ENCODE results near the gene IGF1.

Gene IGF1

GRCh38 chr12:102480406-102480805 is at the start of gene IGF1:
TSS of gene IGF1 (minus strand) at chr12:102480563. CDS start at chr12:102480381, 182 bp downstream.
- no peak for DNase-seq (ENCODE audit: low spot score)

GRCh38 chr12:102528111-102528510 is 47.7 kb upstream of the IGF1 start:
- FAIRE-seq (no peak), DNase-seq (ENCODE audit: low spot score) (no peak)

More at GRCh38 chr12:102480406-102480805, at the start of gene IGF1:
- no peak for FAIRE-seq

- no peak for DNase-seq (ENCODE audit: low spot score)
- no peak for FAIRE-seq
These were observed 46.9 kb upstream of the IGF1 start for GRCh38 chr12:102527171-102527720.

GRCh38 chr12:102526656-102527055 is 46.3 kb upstream of the IGF1 start:
- FAIRE-seq (no peak), DNase-seq (ENCODE audit: low spot score) (no peak)

- DNase-seq (ENCODE audit: low spot score) (no peak), FAIRE-seq (no peak)
These were observed 42.4 kb upstream of the IGF1 start for GRCh38 chr12:102522768-102523167.

GRCh38 chr12:102521662-102522277 is 41.4 kb upstream of the IGF1 start:
- FAIRE-seq (no peak), DNase-seq (ENCODE audit: low spot score) (no peak)

- no peak for FAIRE-seq
- DNase-seq (ENCODE audit: low spot score), result no peak
These were observed 38.5 kb upstream of the IGF1 start for GRCh38 chr12:102518871-102519270.

GRCh38 chr12:102514696-102515095 is 34.3 kb upstream of the IGF1 start:
- DNase-seq (ENCODE audit: low spot score) (no peak), FAIRE-seq (no peak)

GRCh38 chr12:102513739-102514138 is 33.4 kb upstream of the IGF1 start:
- DNase-seq (ENCODE audit: low spot score) (no peak), FAIRE-seq (no peak)

- DNase-seq (ENCODE audit: low spot score) (no peak), FAIRE-seq (no peak)
These were observed 32.9 kb upstream of the IGF1 start for GRCh38 chr12:102513272-102513671.

- no peak for FAIRE-seq
- DNase-seq (ENCODE audit: low spot score), result no peak
These were observed 32.2 kb upstream of the IGF1 start for GRCh38 chr12:102512523-102512922.

GRCh38 chr12:102511575-102511974 is 31.2 kb upstream of the IGF1 start:
- FAIRE-seq, result no peak
- no peak for DNase-seq (ENCODE audit: low spot score)

- FAIRE-seq (no peak), DNase-seq (ENCODE audit: low spot score) (no peak)
These were observed 30.1 kb upstream of the IGF1 start for GRCh38 chr12:102510463-102510862.

- no peak for FAIRE-seq
- no peak for DNase-seq (ENCODE audit: low spot score)
These were observed 29.7 kb upstream of the IGF1 start for GRCh38 chr12:102510031-102510430.

- FAIRE-seq, result no peak
These were observed 28.8 kb upstream of the IGF1 start for GRCh38 chr12:102509123-102509626.

GRCh38 chr12:102508052-102508451 is 27.7 kb upstream of the IGF1 start:
- no peak for FAIRE-seq
- no peak for DNase-seq (ENCODE audit: low spot score)

More at GRCh38 chr12:102509123-102509626, 28.8 kb upstream of the IGF1 start:
- no peak for DNase-seq (ENCODE audit: low spot score)

- no peak for DNase-seq (ENCODE audit: low spot score)
- no peak for FAIRE-seq
These were observed 26.9 kb upstream of the IGF1 start for GRCh38 chr12:102507301-102507700.

GRCh38 chr12:102504871-102505270 is 24.5 kb upstream of the IGF1 start:
- DNase-seq (ENCODE audit: low spot score), result no peak
- FAIRE-seq, result no peak

- FAIRE-seq (no peak), DNase-seq (ENCODE audit: low spot score) (no peak)
These were observed 23.9 kb upstream of the IGF1 start for GRCh38 chr12:102504280-102504679.

- FAIRE-seq (no peak), DNase-seq (ENCODE audit: low spot score) (no peak)
These were observed 23.5 kb upstream of the IGF1 start for GRCh38 chr12:102503831-102504230.

GRCh38 chr12:102503056-102503681 is 22.8 kb upstream of the IGF1 start:
- DNase-seq (ENCODE audit: low spot score) (no peak), FAIRE-seq (no peak)

GRCh38 chr12:102501773-102502172 is 21.4 kb upstream of the IGF1 start:
- FAIRE-seq, result no peak

GRCh38 chr12:102498471-102498870 is 18.1 kb upstream of the IGF1 start:
- FAIRE-seq (no peak), DNase-seq (ENCODE audit: low spot score) (no peak)

More at GRCh38 chr12:102501773-102502172, 21.4 kb upstream of the IGF1 start:
- no peak for DNase-seq (ENCODE audit: low spot score)

Data from RCC 7860 (cell line).